Measurements from ENCODE around the gene TIAM1. TPM values are rescaled to one million over a fixed set of nuclear protein-coding genes. Genes with fewer than 3 reads are reported as not detected.

The TIAM1 gene
- total RNA-seq, 2 experiments from 2014 or later, result 15.0 to 25.1 TPM

DNA sequence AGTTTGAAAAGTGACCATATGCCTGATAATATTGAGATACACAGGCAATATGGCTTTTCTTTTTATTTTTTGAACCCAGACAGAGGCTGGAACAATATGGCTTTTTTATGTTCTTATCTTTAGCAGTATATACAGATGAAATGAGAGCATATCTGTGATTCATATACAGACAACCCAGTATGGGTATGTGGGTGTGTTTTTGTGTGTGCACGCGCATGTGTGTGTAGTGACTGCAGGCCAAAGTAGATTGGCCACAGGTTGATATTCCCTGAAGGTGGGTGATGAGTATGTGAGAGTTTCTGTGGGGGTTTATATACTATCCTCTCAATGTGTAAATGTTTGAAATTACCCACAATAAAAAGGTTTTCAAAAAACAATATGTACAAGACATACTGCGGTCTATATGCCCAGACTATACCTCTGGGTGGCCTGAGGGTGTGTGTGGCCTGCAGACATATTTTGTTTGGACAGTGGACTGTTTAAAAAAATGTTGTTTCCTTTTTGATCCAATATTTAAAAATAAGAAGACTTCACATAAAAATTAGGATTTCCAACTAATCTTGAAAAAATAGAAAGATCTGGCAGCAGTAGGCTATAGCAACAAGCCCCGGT is 26.3 kb upstream of the TIAM1 start:
- no peaks in the 10 kb centered on the region for H3K36me3 ChIP-seq (ENCODE audit: insufficient read depth, low read length)
- H3K79me2 ChIP-seq (ENCODE audit: insufficient read depth, low read depth, low read length), result no peaks in the 10 kb centered on the region
- H3K27ac ChIP-seq (ENCODE audit: low read depth, low read length, poor library complexity, severe bottlenecking), result no peak overlapping the region
- no peak overlapping the region for H3K4me2 ChIP-seq (ENCODE audit: low read length)
- no peak overlapping the region for H2AFZ ChIP-seq (ENCODE audit: low read length)
- intact Hi-C loops (cut with micrococcal nuclease; ENCODE audit: unreplicated experiment), result no loop called here
- DNase-seq (ENCODE audit: low spot score), result no peak
- no TSS peak for BruUV-seq (replicated peaks)
- H3K4me1 ChIP-seq (ENCODE audit: insufficient read depth, low read length, poor library complexity, severe bottlenecking), result no peaks in the 10 kb centered on the region
- no peaks in the 10 kb centered on the region for H3K9me2 ChIP-seq (ENCODE audit: insufficient read depth, low read length)
- CTCF ChIA-PET (ENCODE audit: unreplicated experiment), result no interaction called here
- no peaks in the 10 kb centered on the region for H4K20me1 ChIP-seq (ENCODE audit: insufficient read depth, low read length)
- H3K4me3 ChIP-seq (ENCODE audit: low read depth, low read length, poor library complexity, severe bottlenecking), result no peak overlapping the region
- no peaks in the 10 kb centered on the region for H3K9me3 ChIP-seq (ENCODE audit: low read length)
- TF ChIP-seq CTCF (conservative IDR thresholded peaks at IDR 0.05; ENCODE audit: low read length) (no peak), EZH2phosphoT487 (IDR thresholded peaks at IDR 0.05; ENCODE audit: borderline replicate concordance, low read depth, low read length) (no peak)
- POLR2A ChIA-PET, result interaction anchor here (0.6 kb wide), 1 partner anchor 28 kb away, joined by 5 read pairs; no protein-coding TSS in a partner anchor

DNA sequence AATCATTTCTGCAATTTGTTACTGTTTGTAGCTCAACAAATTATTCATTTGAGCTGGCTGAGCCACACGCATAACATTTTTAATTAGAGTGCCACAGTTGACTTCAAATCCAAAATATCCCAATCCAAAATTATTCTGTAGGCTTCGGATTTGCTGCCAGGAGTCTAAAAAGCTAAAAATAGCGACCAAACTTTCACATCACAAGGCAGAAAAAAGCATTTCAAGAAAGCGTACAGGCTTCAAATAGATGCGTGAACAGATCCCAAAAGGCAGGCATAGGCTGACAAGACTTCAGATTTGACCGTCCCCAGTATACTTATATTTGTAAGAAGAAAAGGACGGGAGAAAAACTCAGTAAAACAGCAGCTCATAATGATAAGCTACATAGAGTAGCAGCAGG is 24.3 kb upstream of the TIAM1 start:
- TF ChIP-seq CTCF (conservative IDR thresholded peaks at IDR 0.05; ENCODE audit: low read length) (no peak), EZH2phosphoT487 (IDR thresholded peaks at IDR 0.05; ENCODE audit: borderline replicate concordance, low read depth, low read length) (no peak)
- H3K4me2 ChIP-seq (ENCODE audit: low read length), result no peak overlapping the region
- H3K79me2 ChIP-seq (ENCODE audit: insufficient read depth, low read depth, low read length), result no peaks in the 10 kb centered on the region
- H3K27ac ChIP-seq (ENCODE audit: low read depth, low read length, poor library complexity, severe bottlenecking), result no peak overlapping the region
- no peaks in the 10 kb centered on the region for H3K9me3 ChIP-seq (ENCODE audit: low read length)
- CTCF ChIA-PET (ENCODE audit: unreplicated experiment), result no interaction called here
- DNase-seq (ENCODE audit: low spot score), result no peak
- intact Hi-C loops (cut with micrococcal nuclease; ENCODE audit: unreplicated experiment), result no loop called here
- no peaks in the 10 kb centered on the region for H3K36me3 ChIP-seq (ENCODE audit: insufficient read depth, low read length)
- no peaks in the 10 kb centered on the region for H4K20me1 ChIP-seq (ENCODE audit: insufficient read depth, low read length)
- H3K9me2 ChIP-seq (ENCODE audit: insufficient read depth, low read length), result no peaks in the 10 kb centered on the region
- no peaks in the 10 kb centered on the region for H3K4me1 ChIP-seq (ENCODE audit: insufficient read depth, low read length, poor library complexity, severe bottlenecking)
- POLR2A ChIA-PET, result interaction anchor here (0.8 kb wide), 1 partner anchor 9 kb away, joined by 3 read pairs; no protein-coding TSS in a partner anchor
- no peak overlapping the region for H2AFZ ChIP-seq (ENCODE audit: low read length)
- no TSS peak for BruUV-seq (replicated peaks)
- no peak overlapping the region for H3K4me3 ChIP-seq (ENCODE audit: low read depth, low read length, poor library complexity, severe bottlenecking)

- no peaks in the 10 kb centered on the region for H3K9me3 ChIP-seq (ENCODE audit: low read length)
- CTCF ChIA-PET (ENCODE audit: unreplicated experiment), result no interaction called here
- intact Hi-C loops (cut with micrococcal nuclease; ENCODE audit: unreplicated experiment), result no loop called here
- H4K20me1 ChIP-seq (ENCODE audit: insufficient read depth, low read length), result no peaks in the 10 kb centered on the region
- no peak overlapping the region for H3K4me3 ChIP-seq (ENCODE audit: low read depth, low read length, poor library complexity, severe bottlenecking)
- H2AFZ ChIP-seq (ENCODE audit: low read length), result no peak overlapping the region
- no peak for DNase-seq (ENCODE audit: low spot score)
- H3K27ac ChIP-seq (ENCODE audit: low read depth, low read length, poor library complexity, severe bottlenecking), result no peak overlapping the region
- no peaks in the 10 kb centered on the region for H3K4me1 ChIP-seq (ENCODE audit: insufficient read depth, low read length, poor library complexity, severe bottlenecking)
- H3K4me2 ChIP-seq (ENCODE audit: low read length), result no peak overlapping the region
- H3K79me2 ChIP-seq (ENCODE audit: insufficient read depth, low read depth, low read length), result no peaks in the 10 kb centered on the region
- no TSS peak for BruUV-seq (replicated peaks)
- TF ChIP-seq CTCF (conservative IDR thresholded peaks at IDR 0.05; ENCODE audit: low read length) (no peak), EZH2phosphoT487 (IDR thresholded peaks at IDR 0.05; ENCODE audit: borderline replicate concordance, low read depth, low read length) (no peak)
- POLR2A ChIA-PET, result interaction anchor here (0.8 kb wide), 1 partner anchor 9 kb away, joined by 3 read pairs; no protein-coding TSS in a partner anchor
- no peaks in the 10 kb centered on the region for H3K36me3 ChIP-seq (ENCODE audit: insufficient read depth, low read length)
- no peaks in the 10 kb centered on the region for H3K9me2 ChIP-seq (ENCODE audit: insufficient read depth, low read length)
Measured at GRCh38 chr21:31367801-31368200, 23.7 kb upstream of the TIAM1 start.
